OCI-M2 (cell line): ENCODE data around the gene CD44.

Experiments
- DNase-seq: peaks from one replicate; lab custom pipeline; 2025; ENCODE audit not compliant: unreplicated experiment; lab: John Stamatoyannopoulos, UW

Gene CD44

DNA sequence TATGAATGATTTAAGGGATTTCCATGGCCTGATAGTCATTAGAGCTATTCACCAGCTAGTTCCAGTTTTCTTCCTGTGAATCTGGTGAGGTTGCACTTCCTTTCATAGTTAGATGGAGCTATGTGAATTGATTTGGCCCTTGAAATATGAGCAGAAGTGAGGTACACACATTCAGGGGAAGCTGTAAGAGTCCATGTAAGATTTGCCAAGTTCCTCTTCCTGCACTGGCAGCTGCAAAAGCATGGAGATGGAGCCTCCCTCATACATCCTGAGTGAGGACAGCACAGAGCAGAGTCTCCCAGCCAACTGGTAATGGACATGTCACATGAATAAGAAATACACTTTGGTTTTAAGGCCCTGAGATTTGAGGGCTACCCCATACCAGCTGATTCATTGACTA is 111.7 kb downstream of the CD44 start:
- DNase-seq, result no peak

DNA sequence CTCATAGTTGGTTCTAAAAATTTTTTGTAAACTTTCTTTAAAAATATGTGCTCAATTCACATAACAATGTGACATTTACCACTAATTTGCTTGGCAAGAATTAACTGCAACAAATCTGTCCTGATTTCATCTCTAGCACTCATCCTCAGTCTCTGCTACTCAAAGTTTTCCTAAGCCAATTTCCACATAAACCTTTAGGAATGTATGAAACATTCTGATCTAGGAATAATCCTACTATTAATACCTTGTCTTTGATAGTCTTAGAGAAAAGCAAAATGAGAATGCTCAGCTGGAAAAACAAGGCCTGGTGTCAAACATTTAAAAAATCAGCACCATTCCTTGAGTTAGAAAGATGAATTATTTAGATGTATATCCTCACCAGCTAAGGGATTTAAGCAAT is 114.3 kb downstream of the CD44 start:
- DNase-seq, result no peak

DNA sequence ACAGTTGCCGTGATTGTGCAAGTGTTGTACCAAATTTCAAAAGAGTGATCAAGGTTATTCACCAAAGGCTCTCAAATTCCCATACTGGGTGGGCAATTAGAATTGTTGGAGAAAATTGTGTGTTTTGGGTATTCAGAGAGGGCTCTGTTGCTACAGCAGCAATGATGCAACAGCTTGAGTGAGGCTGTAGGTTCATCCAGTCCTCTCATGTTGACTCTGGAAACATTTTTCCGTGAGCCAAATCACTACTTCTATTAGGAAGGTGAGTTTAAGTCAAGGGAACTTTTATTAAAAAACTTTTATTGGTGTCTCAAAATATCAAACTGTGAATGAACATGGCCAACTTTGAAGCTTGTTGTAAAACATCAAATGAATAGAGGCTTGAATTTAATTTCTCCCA is 116.5 kb downstream of the CD44 start:
- no peak for DNase-seq

DNA sequence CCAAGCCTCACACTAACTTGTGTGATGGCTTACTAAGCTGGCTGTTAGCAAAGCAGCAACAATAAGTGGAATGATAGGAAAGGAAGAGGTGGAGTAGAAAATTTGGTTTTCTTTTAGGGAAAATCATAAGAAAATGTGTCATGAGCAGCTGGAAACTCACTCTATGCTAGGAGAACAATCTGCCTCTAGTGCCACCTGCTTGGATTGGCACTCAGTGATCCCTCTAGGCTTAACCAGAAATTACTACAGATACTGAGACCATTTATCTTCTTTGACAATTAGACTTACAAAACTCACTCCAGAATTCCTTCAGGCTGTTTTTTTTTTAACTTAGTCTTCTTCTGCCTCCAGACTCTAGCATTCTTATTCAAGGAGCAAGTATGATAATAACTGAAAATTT is 117.3 kb downstream of the CD44 start:
- no peak for DNase-seq

DNA sequence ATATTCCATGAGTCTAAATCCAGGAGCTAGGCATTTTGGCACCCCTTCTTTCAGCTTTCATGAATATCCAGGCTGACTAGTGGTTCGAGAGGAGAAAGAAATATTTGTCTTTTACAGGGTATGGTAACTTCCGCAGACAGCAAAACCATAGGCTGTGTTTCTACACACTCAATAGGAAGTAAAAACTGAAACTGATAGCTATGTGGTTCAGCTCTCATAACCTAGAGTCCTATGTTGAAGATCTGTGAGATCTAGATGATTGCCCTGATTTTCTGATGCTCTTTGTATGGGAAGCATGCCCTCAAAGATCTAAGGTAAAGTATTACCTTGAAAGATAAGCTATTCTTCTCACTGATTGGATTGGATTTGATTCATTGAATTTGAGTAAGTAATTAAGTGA is 118.3 kb downstream of the CD44 start:
- no peak for DNase-seq

DNA sequence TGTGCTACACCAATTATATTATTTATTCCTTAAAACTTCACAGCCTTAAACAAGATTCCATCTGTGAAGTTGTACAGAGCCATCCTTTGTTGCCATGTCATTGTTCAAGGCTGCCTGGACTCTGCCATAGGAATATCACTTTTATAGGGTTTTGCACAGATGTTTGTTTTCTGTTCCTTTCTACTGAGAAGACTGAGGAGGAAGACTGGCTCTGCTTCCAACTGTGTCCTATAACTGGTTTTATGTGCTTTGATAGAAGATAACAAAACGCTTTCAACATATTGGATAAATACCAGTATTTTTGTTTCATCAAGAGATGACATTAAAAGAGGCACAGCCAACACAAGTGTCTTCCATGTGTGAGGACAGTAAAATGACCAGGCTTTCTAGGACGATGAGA is 120.6 kb downstream of the CD44 start:
- no peak for DNase-seq

DNA sequence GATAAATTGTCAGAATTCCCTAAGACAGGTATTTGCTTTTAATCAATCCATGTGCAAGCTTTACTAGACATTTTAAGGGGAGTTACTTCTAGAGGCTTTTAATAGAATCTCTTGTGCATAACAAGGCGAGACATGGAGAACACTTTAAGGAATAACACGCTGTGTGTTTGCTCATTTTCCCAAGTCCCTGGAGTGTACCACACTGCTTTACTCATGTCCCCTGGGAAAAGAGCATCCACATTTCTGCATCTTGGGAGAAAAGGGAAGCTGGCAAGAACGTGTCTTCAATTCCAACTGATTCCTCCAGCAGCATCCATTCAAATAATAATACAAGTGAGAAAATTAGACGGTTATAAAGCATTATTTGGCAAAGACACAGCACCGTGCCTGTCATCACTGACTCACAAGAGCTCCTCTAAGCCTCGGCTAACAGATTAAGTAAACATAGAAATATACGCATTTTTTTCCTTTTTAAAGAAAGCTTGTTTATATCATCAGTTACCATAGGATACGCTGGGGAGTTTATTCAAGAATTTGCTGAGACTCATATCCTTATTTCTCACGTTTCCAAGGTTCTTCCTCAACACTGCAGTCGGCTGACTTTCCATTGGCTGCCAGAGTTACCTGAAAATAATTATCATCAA is 121.5 kb downstream of the CD44 start:
- no peak for DNase-seq

DNA sequence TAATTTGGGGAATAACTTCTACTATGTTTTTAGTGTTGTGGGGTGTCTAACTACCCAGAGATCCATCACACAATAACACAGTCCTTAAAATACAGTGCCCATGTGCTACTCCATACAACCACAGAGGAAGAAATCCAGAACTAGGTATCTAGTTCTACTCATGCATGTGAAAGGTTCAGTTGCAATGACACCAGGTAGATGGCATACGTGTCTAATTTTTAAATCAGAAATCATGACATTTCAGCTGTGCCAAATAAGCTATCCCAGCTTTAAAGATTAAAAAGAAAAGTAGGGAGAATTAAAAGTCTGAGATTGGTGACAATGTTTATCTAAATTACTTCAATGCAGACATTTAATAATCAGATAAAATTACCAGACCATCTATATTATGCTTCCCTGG is 122.2 kb downstream of the CD44 start:
- DNase-seq, result no peak

DNA sequence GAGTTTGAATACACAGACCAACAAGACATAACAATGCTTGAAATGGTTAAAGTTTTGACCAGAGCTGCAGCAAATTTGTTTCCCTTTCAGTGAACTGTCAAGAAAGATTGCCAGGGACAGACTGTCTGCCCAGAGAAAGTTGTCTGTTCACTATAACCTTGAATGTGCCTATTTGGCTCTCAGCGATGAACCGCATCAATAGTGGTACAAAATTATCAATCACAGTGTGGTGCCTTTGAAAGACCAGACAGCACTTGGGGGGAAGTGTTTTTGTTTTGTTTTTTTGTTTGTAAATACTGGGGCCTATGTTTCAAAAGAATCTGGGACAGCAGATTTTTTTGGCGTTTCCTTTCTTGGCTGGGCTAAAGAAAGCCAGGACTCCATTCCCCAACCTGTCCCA is 123.1 kb downstream of the CD44 start:
- DNase-seq, result no peak

DNA sequence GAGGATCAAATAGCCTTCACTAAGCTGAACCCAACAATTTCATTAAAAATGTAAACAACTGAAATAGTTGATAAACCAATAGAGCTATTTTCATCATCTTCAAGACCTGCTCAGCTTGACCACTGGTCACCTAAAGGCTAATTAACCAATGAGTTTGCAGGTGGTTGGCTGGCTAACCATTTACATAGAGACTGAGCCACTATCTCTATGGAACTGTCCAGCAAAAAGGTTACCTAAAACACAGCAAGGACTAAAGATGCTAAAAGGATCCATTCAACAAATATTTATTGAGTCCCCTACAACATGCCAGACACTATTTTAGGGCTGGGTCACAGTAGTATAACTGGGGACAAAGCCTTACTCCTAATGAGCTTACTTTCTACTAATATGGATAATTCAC is 123.8 kb downstream of the CD44 start:
- DNase-seq, result no peak

DNA sequence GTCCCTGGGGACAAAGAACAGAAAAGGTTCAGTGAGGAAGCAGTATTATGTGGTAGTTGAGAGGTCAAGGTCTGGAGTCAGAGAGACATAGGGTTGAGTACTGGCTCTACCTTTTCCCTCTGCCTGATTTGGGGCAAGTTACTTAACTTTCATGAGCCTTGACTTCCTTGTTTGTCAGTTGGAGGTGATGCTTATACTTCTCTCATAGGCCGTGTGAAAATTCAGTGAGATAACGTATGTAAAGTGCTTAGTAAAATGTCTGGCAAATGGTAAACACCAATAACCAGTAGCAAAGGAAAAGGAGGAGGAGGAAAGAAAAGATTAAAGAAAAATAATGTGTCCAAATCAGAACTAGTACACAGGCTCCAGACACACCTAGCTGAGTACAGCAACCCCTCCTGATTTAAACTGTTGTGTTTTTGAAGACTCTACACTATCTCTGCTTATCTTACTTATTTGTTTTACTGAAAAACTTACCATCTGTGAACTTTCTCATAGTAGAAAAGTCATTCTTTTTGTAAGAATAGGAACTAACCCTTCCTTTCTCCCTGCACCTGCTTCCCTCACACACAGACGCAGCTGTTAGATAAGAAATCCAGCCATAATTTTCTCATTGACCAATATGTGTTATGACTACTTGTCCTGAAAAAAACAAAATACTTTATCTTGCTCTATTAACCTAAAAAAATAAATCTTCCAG is 126.9 kb downstream of the CD44 start:
- no peak for DNase-seq

DNA sequence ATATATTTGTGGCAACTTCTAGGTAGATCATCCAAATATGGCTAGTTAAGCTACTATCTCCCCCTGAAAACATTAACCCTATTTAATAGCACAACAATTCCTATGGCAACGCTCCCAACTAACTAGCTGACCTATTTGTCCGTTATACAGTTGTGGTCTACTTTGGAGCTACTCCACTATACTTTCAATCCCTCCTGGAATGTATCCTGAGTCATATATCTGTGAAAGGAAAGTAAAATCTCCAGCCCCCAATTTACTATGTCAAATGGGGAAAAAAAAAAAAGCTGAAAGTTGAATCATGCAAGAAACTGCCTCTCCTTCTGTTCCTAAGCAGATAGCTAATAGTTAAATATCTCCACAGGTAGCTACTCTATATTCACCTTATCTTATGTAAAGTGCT is 128.5 kb downstream of the CD44 start:
- no peak for DNase-seq

DNA sequence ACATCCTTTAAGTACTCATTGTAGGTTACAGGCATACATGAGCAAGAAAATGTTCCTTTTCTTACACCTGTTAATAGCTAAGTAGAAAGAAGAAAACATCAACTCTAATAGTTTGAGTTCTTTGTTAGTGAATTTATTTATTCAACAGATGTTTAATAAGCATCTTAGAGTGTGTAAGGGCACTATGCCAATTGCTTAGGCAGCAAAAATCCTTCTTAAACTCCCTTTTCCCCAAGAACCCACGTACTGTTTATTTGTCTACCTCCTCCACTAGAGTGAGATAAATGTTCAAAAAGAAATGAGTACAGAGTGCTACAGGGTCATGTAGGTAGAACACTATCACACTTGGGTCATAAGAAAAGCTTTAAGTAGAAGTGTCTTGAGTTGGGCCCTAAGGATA is 131.4 kb downstream of the CD44 start:
- no peak for DNase-seq

DNA sequence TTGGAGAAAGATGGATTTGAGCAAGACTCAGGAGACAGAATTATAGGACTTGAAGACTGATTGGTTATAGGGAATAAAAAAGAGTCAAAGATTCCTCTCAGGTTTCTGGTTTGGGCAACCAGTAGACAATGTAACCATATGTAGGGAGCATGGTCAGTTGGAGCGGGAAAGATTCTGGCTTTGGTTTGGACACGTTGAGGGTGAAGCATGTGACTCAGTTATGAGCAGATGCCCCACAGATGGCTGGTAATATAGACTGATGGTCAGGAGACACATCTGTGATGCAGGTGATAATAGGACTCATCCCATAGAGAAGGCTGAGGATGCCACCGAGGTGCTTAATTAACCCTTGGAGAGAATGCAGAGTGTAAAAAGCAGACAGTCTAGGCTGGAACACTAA is 132.1 kb downstream of the CD44 start:
- no peak for DNase-seq

DNA sequence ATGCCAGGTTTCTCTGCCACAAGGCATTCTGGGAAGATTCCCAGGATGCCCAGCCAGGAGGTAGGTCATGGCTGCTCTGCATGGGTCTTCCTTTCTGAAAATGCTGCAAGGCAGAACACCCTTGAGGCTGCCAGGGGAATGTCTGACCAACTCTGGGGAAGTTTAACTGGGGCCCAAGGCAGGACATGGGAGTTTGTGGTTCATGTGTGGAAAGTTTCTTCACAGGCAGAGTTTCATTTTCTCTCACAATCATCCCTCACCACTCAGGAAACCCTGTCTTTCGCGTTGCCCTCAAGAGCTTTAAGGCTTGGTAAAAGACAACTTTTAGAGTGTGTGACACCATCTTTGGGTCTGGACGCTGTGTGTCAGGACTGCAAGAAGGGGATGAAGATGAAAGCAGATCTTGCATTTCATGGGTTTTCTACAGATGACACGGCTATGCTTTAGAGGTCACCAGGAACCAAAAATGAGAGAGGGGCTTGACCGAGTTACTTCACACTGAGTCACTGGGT is 133.5 kb downstream of the CD44 start:
- no peak for DNase-seq

DNA sequence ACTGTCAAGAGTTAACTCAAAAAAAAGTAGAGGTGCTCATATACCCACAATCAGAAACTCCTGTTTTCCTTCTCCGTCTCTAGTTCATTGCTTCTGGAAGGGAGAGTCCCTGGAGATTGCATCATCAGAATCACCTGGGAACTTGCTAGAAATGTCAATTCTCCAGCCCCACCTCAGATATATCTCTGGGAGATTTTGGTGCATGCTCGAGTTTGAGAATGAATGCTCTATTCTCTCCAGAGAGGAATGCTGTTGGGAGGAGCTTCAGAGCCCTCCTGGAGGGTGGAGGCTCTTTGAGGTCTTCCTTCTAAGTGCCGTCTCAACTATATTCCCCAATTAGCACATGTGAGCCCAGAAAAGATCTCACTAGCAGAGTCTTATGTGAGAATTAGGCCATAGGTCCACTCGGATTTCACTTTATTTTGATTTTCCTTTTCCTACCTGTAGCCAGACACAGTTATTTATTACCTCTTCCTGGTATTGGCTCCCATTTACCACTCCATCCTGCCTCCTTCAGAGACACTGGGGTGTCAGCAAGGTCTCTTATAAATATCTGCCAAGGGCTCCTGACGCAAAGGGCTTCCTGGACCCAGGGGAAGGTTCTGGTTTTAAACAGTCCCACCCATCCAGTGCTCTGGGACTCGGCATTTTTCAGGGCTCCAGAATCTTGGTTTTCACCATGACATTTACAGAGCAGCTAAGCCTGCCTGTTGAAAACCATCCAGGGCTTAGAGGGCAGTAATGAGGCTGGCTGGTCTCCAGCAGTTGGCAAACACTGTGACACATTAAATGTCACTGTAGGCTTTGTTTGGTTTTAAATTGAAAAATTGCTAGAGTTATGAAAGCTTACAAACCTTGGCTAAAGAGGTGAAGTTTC is 136.2 kb downstream of the CD44 start:
- no peak for DNase-seq

DNA sequence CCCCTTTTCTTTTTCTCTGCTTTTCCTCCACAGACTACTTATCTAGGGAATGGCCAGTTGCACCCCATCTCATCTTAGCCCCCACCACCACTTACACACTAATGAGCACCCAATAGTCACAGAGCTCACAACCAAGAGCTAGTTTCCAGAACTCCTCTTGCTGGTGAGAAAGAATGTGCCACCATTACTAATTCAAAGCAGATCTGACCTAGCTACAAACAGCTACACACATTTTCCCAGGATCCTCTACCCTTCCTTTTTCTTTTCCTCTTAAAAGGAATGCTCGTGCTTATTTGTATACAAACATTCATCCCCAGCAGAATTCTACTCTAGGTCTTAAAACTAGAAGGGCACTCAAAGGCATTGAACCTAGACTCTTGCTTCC is 136.8 kb downstream of the CD44 start:
- DNase-seq, result no peak

DNA sequence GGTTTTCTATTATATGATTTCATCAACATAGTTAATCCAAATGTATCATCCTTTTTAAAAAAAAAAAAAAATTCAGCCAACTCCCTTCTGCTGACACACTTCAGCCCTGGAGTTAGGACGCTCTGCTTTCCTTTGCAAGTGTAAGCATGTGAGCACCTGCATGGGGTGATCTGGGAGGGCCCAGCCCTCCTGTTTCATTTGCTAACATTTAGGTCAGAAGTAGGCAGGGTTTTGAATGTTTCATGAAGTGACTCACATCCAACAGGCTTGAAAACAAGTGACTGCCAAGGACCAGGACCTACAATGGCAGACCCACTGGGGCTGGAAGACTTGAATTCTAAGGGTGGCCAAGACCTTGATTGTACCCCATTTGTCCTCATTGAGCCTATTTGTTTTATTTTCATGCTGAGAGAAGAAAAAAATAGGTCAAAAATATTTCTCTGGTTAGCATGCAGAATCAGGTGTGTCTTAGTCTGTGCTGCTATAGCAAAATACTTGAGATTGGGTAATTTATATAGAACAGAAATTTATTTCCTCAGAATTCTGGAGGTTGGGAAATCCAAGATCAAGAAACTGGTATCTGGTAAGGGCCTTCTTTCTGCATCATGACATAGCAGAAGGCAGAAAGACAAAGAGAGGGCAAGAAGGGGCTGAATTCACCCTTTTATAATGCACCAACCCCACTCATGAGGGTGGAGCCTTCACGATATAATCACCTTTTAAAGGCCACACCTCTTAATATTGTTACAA is 137.6 kb downstream of the CD44 start:
- no peak for DNase-seq

DNA sequence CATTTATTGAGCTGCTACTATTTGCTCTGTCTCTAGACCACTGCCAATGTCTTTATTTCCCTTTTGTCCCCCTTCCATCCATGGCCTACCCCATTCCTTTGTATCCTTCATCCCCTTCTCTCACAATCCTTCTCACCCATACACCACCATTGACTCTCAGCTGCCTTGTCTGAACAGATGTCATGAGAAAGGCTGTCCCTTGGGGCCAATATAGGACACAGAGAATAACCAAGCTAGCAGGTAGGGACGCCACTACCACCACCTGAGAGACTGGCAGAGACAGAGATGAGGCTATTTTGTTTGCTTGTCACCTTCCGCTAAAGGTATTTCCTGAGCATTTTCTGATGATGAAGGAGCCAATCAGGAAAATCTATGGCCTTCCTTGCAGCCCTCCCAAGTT is 138.9 kb downstream of the CD44 start:
- DNase-seq, result no peak

DNA sequence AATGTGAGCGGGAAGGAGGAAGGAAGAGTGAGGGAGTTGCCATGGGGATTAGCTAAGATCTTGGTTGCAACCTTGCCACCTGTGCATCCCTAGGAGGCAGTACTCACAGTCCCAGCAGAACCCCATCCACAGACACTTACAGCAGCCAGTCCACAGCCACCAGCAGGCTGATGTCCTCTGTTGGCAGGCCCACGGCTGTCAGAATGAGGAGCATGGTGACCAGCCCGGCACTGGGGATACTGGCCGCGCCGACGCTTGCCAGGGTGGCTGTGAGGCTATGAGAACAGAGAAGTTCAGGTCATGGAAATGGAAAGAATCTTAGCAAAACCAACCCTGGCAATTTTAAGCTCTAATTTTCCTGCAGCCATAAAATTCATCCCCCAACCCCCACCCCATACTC is 141.8 kb downstream of the CD44 start:
- no peak for DNase-seq

DNA sequence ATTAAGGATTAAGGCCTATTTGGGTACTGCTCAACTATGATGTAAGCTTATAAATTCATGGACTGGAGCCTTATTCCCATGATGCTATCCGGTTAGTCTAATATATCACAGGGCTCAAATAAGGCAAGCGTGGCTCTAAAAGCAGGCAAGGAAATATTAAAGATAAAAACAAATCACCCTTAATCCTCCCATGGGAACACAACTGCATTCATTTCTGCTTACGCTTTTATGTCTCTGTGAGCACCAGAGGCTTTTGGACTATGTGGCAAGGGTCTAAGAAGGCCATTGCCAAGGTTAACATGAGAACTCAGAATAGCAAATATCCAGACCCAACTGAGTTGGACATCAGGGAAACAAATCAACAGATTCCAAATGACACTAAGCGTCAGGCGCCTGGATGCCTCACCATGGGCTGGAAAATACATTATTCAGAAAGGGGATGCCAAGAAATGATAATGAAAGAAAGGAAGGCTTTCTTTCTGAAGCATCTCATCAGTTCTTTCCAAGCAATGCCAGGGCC is 142.3 kb downstream of the CD44 start:
- DNase-seq, result no peak
